Psoas muscle (tissue), 8 donors: ENCODE measurements around the gene TPD52L2. TPM values are rescaled to one million over a fixed set of nuclear protein-coding genes. Genes with fewer than 3 reads are reported as not detected.

Experiments
- ATAC-seq, 4 donors: fragments of 200-7000 bp; cut with Tn5 transposase; one replicate each; pipeline ENCODE4 v1.9.1; 2020; ENCODE audit warnings: moderate library complexity in 3 of 4, mild to moderate bottlenecking in 2 of 4
- DNase-seq, 2 donors: peaks; one replicate each; pipeline ENCODE4 v3.0.0-alpha.2; 2020
- H3K27ac ChIP-seq: fragments of 200-600 bp; one replicate; pipeline ENCODE4 v1.8.0; 2022
- H3K27me3 ChIP-seq, 3 donors: fragments of 200-600 bp in 1 of 3; one replicate each; pipeline versions ENCODE4 v1.6.1 to v1.8.0; 2013 to 2022; ENCODE audit warnings: low read length in 2 of 3, mild to moderate bottlenecking in 2 of 3, moderate library complexity in 1 of 3; ENCODE audit not compliant: insufficient read depth in 3 of 3
- H3K36me3 ChIP-seq, 2 donors: fragments of 200-600 bp in 1 of 2; one replicate each; pipeline versions ENCODE4 v1.6.1 to v1.8.0; 2013 to 2022; ENCODE audit warnings: low read depth in 1 of 2, mild to moderate bottlenecking in 1 of 2, moderate library complexity in 1 of 2; ENCODE audit not compliant: insufficient read depth in 1 of 2
- H3K4me1 ChIP-seq: fragments of 200-600 bp; one replicate; pipeline ENCODE4 v1.8.0; 2022
- H3K4me3 ChIP-seq: fragments of 200-600 bp; one replicate; pipeline ENCODE4 v1.8.0; 2022; ENCODE audit warnings: mild to moderate bottlenecking
- H3K9me3 ChIP-seq: fragments of 200-600 bp; one replicate; pipeline ENCODE4 v1.8.0; 2022
- WGBS, 3 donors: extraction: QIAGEN DNeasy Blood & Tissue Kit; methylation state at CpG; one replicate each; pipeline versions ENCODE4 v1.1.6 to v1.1.7; 2013; 5-methylcytosine and 5-hydroxymethylcytosine counted together
- intact Hi-C, 2 donors: fragments of 100-400 bp; cut with DNase I; formaldehyde crosslinking; loops; one replicate each; pipeline versions ENCODE4 v1.11.0 to v1.14.2; 2022
- polyA plus RNA-seq, 3 donors: library from polyadenylated mRNA; stranded (reverse); fragments of 200-250 nt; gene quantifications; one replicate each; pipeline ENCODE4 v1.2.3, GENCODE V29; 2013
- total RNA-seq, 4 donors: library from RNA; stranded (reverse); fragmentation: NEBNext Ultra II Directional in 2 of 4; extraction: Animal tissue kit (Norgen Biotek cat#: 25700) in 2 of 4; gene quantifications; one replicate each; pipeline versions ENCODE4 v1.2.1 to v1.2.4, GENCODE V29; 2021 to 2023
- TF ChIP-seq, protein P1 (sequence below): fragments of 200-600 bp; IDR thresholded peaks from one replicate; pipeline ENCODE4 v1.8.0; 2022; ENCODE audit warnings: antibody characterized with exemption
- donor health status: healthy with polysubstance abuse.
- donor health status: DM: no; HTN: no; CAD: no; lungs with moderate emphysema.
- donor health status: Bipolar disorder and iron deficiency.
- donor health status: healthy.
- donor health status: DM: yes; HTN: yes; CAD: no.
- donor health status: DM: no; HTN: no; CAD: no.
- donor health status: DM: no; HTN: no; CAD: no.
- donor health status: DM: yes; HTN: yes; CAD: no.

TPD52L2 gene
- total and polyA plus RNA-seq, 7 donors = 40.7 to 152 (median 55.8) TPM

DNA sequence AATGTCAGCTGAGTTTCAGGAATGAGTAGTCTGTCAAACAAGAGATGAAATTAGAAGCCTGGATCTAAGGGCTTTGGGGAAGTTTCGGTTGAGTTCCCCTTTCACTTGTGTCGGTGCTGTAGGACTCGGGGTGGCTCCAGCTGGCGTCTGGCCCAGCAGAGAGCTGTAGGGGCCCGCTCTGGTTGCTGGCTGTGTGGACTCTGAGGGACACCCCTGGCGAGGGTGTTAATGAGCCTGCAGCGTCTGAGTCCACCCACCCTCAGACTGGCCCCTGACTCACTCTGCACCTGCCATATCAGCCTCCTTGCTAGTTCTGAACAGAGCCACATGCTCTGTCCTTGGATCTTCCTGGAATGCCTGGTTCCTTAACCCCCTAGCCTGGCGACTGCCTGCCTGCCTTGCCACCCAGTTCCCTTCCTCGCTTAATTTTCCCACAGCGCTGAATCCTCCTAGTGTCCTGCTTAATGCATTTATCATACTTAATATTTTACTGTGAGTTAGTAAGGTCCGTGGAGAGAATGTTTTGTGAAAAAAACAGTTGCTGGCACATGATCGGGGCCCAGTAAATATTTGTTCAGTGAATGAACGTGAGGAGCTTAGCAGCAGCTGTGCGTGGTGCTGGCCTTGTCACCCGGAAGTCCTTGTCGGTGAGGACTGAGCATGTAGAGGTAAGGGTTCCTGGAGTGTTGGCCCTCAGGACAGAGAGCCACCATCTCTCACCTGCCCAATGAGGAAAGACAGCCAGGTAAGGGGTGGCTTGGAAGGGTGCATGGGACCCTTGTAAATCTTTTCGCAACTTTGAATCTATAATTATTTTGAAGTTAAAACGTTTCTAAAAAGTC, 31.4 kb downstream of the TPD52L2 start:
- peak; percentile 57 to 77 for DNase-seq
- Histone ChIP-seq H3K4me3 (peak overlapping the region; percentile 70), H3K36me3 (peaks cover 0 to 8% of the 10 kb centered on the region in 2 donors), H3K27me3 (no peaks in the 10 kb centered on the region), H3K27ac (peak overlapping the region; percentile 79), H3K4me1 (peaks cover 33% of the 10 kb centered on the region), H3K9me3 (no peaks in the 10 kb centered on the region)
- 9 to 13% (median 10%) methylated on average over 18 of the region's 18 CpGs for WGBS, 3 donors
- peak; percentile 57 to 68 (median 60) for ATAC-seq
- intact Hi-C loops = loop anchor here in 1 of 2 donors (1.0 to 5.0 kb wide), 2 partner anchors 33 to 71 kb away; partner anchors contain the start of gene ZNF512B
- TF ChIP-seq, protein P1, sequence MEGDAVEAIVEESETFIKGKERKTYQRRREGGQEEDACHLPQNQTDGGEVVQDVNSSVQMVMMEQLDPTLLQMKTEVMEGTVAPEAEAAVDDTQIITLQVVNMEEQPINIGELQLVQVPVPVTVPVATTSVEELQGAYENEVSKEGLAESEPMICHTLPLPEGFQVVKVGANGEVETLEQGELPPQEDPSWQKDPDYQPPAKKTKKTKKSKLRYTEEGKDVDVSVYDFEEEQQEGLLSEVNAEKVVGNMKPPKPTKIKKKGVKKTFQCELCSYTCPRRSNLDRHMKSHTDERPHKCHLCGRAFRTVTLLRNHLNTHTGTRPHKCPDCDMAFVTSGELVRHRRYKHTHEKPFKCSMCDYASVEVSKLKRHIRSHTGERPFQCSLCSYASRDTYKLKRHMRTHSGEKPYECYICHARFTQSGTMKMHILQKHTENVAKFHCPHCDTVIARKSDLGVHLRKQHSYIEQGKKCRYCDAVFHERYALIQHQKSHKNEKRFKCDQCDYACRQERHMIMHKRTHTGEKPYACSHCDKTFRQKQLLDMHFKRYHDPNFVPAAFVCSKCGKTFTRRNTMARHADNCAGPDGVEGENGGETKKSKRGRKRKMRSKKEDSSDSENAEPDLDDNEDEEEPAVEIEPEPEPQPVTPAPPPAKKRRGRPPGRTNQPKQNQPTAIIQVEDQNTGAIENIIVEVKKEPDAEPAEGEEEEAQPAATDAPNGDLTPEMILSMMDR = no peak

DNA sequence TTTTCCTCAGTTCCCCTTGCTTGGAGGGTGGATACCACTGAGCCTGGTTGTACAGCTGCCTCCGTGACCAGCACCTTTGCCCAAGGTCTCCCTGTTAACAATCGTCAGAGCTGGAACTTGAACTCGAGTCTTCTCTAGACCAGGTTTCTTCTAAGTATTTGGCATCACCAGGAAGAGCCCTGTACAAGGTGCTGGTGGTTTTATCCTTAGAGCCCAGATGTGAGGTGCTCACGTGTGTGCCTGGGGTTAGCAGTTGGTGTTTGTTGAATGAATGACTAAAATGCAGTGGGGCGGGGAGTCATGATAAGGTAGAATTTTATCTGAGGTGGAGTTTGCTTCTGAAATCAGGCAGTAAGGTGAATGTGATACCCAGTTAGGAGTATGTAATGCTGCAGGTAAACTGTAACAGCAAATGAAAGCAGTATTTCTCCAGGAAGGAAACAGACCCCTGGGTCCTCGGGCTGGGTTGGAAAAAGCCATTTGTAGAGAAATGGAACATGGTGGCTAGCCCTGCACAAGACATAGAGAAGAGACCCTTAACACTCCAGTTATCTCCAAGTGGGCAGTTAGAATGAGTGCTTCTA, 33.0 kb downstream of the TPD52L2 start:
- Histone ChIP-seq H3K27me3 (no peaks in the 10 kb centered on the region), H3K36me3 (peaks cover 0 to 4% of the 10 kb centered on the region in 2 donors), H3K9me3 (no peaks in the 10 kb centered on the region), H3K27ac (no peak overlapping the region), H3K4me1 (peaks cover 33% of the 10 kb centered on the region), H3K4me3 (no peak overlapping the region)
- TF ChIP-seq, protein P1 = no peak
- DNase-seq (no peak), ATAC-seq (no peak)
- WGBS, 3 donors = 87 to 88% (median 87%) methylated on average over 6 of the region's 6 CpGs
- intact Hi-C loops = loop anchor here in 1 of 2 donors (5.0 kb wide), 1 partner anchor 69 kb away; the partner anchor contains the start of gene ZNF512B

DNA sequence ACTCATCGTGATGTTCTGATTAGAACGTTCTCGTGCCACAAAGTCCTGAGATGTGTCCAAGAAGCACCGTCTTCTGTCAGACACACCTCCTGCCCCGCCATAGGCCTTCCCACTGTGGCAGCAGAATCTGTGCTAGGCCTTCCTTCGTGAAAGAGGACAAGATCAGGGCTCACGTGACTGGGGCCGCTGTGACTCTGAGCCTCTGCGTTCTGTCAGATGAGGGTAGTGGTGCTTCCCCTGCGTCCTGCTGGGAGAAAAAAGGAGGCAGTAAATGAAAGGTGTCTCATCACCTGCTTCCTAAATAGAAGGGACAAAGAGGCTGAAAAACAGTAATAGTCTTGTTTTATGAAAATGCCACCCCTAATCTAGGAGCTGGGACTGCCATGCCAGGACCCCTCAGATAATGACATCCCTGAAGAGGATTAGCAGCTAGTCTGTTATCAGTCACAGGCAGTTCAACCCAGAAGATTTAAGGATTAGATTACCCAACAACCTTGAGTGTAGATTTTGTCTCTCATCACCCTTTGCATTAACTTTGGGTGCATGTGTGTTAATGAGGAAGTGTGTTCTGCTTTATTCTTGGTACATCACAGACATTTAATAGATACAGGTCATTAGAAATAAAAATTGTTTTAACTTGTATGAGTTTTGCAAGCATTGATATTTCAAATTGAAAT, 34.0 kb downstream of the TPD52L2 start:
- Histone ChIP-seq H3K27me3 (no peaks in the 10 kb centered on the region), H3K4me3 (no peak overlapping the region), H3K9me3 (no peaks in the 10 kb centered on the region), H3K36me3 (peaks cover 0 to 4% of the 10 kb centered on the region in 2 donors), H3K27ac (no peak overlapping the region), H3K4me1 (peaks cover 35% of the 10 kb centered on the region)
- no peak for DNase-seq
- ATAC-seq = no peak
- WGBS, 3 donors = 77 to 86% (median 84%) methylated on average over 10 of the region's 10 CpGs
- intact Hi-C loops = loop anchor here in 1 of 2 donors (5.0 kb wide), 1 partner anchor 68 kb away; the partner anchor contains the start of gene ZNF512B
- TF ChIP-seq, protein P1 = no peak

DNA sequence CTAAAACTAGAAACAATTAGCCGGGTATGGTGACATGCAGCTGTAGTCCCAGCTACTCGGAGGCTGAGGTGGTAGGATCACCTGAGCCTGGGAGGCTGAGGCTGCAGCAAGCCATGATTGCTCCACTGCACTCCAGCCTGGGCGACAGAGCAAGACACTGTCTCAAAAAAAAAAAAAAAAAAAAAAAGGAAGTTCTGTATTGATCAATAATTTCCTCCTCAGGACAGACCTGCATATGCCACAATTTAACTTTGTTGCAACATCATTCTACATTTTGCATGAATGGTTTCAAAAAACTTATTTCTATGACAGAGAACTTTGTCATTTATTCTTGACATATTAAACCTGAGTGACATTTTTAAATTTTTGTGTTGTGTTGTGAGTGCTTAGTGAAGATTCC, 35.3 kb downstream of the TPD52L2 start:
- no peaks in the 10 kb centered on the region for H3K27me3 ChIP-seq
- no peak overlapping the region for H3K4me3 ChIP-seq
- ATAC-seq (no peak), DNase-seq (no peak)
- H3K9me3 ChIP-seq = no peaks in the 10 kb centered on the region
- intact Hi-C loops = no loop called here
- WGBS, 3 donors = 76 to 92% (median 79%) methylated on average over 3 of the region's 3 CpGs
- no peak overlapping the region for H3K27ac ChIP-seq
- TF ChIP-seq, protein P1 = no peak
- H3K36me3 ChIP-seq = peaks cover 0 to 4% of the 10 kb centered on the region in 2 donors
- peaks cover 31% of the 10 kb centered on the region for H3K4me1 ChIP-seq
